HFF-Myc (cell line): ENCODE data around the gene CRBN.

ENCODE experiments used
- DNase-seq: peaks from one replicate; pipeline ENCODE4 v3.0.0-alpha.2; 2011; ENCODE audit warnings: low read depth; ENCODE audit errors: extremely low read depth
- H3K4me3 ChIP-seq: replicated peaks from 2 replicates; pipeline ENCODE4 v1.5.1; 2011; ENCODE audit warnings: low read depth, mild to moderate bottlenecking, control low read depth, low read length
- TF ChIP-seq, protein P1 (sequence below): IDR thresholded peaks from 2 replicates; pipeline ENCODE4 v1.5.1; 2012; ENCODE audit warnings: mild to moderate bottlenecking, low read depth, low read length, control low read depth; ENCODE audit errors: missing control alignments

Gene CRBN

DNA sequence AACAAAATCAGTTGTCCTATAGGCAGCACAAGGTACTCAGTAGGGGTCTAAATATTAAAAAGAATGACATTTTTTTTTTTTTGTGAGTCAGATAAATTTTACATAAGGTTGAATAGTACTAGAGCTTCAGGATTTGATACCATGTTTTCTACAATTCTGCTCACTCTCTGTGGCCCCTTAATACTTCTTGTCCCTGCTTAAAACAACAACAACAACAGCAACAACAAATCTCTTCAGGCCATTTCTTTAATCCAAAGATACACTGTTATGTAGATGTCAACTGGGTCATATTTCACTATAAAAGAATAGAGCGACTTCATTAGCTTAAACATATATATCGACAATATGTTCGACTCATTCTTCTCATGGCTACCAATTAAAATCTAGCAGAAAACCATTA, 72.3 kb downstream of the CRBN start:
- no peak for DNase-seq
- H3K4me3 ChIP-seq: no peak overlapping the region
- TF ChIP-seq, protein P1, sequence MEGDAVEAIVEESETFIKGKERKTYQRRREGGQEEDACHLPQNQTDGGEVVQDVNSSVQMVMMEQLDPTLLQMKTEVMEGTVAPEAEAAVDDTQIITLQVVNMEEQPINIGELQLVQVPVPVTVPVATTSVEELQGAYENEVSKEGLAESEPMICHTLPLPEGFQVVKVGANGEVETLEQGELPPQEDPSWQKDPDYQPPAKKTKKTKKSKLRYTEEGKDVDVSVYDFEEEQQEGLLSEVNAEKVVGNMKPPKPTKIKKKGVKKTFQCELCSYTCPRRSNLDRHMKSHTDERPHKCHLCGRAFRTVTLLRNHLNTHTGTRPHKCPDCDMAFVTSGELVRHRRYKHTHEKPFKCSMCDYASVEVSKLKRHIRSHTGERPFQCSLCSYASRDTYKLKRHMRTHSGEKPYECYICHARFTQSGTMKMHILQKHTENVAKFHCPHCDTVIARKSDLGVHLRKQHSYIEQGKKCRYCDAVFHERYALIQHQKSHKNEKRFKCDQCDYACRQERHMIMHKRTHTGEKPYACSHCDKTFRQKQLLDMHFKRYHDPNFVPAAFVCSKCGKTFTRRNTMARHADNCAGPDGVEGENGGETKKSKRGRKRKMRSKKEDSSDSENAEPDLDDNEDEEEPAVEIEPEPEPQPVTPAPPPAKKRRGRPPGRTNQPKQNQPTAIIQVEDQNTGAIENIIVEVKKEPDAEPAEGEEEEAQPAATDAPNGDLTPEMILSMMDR: no peak

DNA sequence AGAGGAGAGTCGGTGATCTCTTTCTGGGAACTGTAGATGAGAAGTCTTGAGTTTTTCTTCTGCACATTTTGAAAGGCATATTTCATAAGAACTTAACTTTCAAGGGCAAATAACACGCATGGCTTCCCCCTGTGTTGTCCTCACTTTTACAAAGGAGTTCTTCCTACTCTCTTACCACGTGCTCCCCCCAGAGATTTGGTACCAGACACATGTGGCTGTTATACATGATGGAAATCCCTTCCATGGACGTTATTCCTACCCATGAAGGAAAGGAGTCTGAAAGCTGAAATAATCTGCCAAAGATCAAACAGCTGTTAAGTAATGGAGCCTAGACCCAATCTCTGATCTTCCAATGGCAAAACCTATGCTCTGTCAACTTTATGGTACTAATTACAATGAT, 73.7 kb downstream of the CRBN start:
- TF ChIP-seq, protein P1: no peak
- no peak for DNase-seq
- H3K4me3 ChIP-seq: no peak overlapping the region

DNA sequence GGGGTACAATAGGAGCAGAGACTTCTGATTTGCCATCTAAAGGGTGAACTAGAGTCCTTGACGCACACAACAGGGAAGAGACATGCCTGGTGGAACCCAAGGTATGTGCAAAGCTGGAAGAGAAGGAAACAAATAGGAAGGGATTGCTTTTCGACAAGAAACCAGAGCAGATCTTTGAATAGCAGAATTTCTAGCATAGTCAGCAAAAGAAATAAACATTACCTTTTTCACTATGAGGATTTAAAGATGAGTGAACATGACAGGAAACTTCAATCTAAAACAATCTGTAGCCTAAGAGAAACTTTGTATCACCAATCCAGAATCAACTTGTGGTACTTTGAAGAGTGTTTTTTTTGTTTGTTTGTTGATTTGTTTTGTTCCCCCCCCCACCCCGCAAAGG, 74.2 kb downstream of the CRBN start:
- TF ChIP-seq, protein P1: no peak
- H3K4me3 ChIP-seq: no peak overlapping the region
- no peak for DNase-seq

DNA sequence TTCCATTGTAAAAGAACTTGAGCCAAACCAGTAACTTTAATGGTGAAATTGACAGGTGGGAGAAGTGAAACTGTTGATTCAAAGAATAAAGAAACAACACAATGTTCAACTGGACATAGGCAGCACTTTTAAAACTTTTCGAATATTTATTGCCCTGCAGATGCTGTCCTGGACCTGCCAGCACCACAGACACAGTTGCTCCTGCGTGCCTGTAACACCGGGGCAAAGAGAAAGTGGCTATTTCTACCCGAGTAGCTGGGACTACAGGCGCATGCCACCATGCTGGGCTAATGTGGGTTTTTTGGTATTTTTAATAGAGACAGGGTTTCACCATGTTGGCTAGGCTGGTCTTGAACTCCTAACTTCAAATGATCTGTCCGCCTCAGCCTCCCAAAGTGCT, 76.7 kb downstream of the CRBN start:
- no peak for DNase-seq
- TF ChIP-seq, protein P1: no peak
- H3K4me3 ChIP-seq: no peak overlapping the region

DNA sequence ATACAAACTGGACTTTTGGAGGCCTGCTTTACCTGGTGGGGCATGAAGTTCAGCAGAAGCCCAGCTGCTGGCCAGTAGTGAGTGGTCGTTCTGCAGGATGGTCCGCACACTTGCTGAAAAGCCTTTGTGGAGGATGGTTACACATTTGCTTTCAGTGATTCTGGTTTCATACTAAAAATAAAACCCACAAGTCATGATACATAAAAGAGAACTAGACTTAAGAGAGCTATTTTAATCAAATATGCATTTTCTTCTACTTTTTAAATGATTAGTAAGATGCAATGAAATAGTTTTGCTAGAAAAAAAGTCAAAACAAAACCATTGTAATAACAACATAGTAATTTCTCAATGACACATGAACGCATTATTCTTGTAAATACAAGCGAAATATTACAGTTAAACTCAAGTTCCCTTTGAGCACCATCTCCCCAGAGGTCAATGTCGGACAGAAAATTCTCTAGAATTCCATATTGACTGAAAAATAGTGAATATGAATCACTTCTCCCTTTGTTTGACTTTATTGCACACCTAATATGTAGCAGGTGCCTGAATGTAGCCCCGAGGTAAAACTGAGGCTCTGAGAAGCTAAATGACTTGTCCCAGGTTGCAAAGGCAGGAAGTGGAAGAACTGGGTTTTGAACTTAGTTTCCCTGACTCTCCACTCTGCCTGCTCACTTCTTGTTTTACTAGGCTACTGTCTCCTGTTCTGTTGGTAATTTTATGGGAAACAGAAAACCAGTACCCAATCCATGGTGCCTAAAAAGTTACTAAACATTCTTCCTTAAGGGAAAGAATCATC, 77.6 kb downstream of the CRBN start:
- TF ChIP-seq, protein P1: no peak
- DNase-seq: no peak
- no peak overlapping the region for H3K4me3 ChIP-seq
